NK-92 (cell line): ENCODE results near the gene P2RY8.
"Not testable (repeated sequence)": the region's sequence is repeated elsewhere in the genome, so short reads cannot be mapped to it uniquely, and the experiment has no call there.

Experiments used
- DNase-seq: peaks from one replicate; lab custom pipeline; 2025; ENCODE audit not compliant: unreplicated experiment; lab: John Stamatoyannopoulos, UW

Gene P2RY8

DNA sequence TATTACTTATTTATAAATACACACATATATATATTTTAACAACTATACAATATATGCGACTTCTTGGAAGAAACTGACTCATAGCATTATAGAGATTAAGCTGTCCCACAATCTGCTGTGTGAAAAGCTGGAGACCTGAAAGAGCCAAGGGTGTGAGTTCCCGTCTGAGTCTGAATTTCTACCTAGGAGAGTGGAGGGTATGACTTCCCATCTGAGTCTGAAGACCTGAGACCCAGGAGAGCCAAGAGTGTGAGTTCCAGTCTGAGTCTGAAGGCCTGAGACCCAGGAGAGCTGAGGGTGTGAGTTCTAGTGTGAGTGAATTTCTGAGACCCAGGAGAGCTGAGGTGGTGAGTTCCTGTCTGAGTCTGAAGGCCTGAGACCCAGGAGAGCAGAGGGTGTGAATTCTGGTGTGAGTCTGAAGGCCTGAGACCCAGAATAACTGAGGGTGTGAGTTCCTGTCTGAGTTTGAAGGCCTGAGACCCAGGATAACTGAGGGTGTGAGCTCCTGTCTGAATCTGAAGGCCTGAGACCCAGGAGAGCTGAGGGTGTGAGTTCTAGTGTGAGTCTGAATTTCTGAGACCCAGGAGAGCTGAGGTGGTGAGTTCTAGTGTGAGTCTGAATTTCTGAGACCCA, 8.9 kb upstream of the P2RY8 start:
- DNase-seq, result no peak

DNA sequence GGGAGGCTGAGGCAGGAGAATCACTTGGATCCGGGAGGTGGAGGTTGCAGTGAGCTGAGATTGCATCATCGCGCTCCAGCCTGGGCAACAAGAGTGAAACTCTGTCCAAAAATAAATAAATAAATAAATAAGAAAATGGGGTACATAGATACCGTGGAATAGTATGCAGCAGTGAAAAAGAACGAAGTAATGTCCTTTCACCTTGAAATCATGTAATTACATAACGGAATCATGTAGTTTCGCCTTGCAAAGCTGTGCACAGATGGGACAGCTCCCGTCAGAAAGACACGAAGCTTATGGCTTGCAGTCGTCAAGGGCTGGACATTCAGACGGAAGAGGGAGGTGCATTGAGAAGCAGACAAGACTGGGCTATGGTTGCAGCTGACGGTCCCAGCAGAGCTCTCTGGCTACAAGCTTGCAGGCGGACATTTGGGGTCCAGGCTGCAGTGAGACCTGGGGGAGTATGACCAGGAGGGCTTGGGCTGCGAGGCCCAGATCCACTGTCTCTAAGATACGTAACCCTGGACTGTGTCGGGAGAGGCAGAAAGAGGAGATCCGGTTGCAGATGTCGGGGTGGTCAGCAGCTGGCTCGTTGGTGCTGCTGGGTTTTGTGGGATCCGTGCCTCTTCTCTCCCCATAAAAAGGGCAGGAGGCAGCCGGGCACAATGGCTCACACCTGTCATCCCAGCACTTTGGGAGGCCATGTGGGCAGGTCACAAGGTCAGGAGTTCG, 6.2 kb upstream of the P2RY8 start:
- DNase-seq, result no peak

DNA sequence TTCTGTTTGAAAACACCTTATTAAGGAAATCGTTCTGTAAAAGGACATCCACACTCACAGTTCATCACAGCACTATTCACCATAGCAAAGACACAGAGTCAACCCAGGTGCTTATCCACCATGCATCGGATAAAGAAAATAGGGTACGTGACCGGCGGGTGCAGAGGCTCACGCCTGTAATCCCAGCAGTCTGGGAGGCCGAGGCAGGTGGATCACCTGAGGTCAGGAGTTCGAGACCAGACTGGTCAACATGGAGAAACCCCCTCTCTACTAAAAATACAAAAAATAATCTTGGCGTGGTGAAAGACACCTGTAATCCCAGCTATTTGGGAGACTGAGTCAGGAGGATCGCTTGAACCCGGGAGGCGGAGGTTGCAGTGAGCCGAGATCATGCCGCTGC, 2.2 kb upstream of the P2RY8 start:
- DNase-seq, result not testable (repeated sequence)

DNA sequence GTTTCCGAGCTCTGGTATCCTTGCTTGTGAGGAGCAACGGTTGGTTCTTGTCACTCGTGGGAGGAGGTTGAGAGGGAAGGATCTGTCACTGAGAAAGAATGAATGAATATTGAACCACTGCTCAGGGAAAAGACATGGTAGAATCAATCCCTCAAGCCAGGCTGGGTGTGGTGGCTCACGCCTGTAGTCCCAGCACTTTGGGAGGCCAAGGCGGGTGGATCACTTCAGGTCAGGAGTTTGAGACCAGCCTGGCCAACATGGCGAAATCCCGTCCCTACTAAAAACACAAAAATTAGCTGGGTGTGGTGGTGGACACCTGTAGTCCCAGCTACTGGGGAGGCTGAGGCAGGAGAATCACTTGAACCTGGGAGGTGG, 718 bp upstream of the P2RY8 start:
- DNase-seq, result not testable (repeated sequence)

DNA sequence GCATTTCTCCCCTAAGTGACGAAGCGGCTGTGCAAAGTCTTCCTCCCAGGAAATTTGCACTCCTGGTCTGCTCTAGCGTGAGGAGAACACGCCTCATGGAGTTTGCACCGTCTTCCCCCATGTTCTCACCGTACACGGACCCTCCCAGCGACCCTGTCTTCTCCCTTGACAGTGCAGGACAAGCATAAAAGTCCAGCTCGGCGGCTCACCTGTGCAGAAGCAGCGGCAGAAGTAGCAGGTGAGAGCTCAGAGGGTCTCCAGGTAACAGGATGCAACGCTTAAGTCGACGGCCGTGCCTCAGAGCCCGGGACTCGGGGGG, 314 bp downstream of the P2RY8 start:
- DNase-seq, result no peak

DNA sequence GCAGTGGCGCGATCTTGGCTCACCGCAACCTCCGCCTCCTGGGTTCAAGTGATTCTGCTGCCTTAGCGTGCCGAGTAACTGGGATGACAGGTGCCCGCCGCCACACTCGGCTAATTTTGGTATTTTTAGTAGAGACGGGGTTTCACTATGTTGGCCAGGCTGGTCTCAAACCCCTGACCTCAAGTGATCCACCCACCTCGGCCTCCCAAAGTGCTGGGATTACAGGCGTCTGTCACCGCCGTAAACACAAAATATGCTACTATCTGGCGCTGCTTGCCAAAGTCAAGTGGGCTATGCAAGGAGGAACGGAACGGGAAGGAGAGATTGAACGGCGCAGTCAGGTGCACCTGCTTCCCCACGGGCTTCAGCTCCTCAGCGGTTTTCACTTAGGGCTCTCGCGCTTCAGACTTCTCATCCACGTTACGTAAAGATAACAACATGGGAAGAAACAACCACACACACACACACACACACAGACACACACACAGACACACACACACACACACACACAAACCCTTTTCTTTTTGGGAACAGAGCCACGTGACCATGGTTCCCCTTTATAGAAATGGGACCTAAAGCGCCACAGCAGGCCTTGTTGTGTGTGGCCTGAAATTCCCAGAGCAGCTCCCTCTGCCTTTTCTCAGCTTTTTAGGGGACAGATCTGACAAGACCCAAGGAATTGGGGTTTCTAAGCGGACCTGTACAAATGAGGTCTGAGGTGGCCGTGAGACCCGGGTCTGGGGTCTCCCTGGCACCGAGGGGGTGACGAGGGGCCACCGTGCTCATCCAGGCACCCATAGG, 1.5 kb downstream of the P2RY8 start:
- DNase-seq, result no peak

DNA sequence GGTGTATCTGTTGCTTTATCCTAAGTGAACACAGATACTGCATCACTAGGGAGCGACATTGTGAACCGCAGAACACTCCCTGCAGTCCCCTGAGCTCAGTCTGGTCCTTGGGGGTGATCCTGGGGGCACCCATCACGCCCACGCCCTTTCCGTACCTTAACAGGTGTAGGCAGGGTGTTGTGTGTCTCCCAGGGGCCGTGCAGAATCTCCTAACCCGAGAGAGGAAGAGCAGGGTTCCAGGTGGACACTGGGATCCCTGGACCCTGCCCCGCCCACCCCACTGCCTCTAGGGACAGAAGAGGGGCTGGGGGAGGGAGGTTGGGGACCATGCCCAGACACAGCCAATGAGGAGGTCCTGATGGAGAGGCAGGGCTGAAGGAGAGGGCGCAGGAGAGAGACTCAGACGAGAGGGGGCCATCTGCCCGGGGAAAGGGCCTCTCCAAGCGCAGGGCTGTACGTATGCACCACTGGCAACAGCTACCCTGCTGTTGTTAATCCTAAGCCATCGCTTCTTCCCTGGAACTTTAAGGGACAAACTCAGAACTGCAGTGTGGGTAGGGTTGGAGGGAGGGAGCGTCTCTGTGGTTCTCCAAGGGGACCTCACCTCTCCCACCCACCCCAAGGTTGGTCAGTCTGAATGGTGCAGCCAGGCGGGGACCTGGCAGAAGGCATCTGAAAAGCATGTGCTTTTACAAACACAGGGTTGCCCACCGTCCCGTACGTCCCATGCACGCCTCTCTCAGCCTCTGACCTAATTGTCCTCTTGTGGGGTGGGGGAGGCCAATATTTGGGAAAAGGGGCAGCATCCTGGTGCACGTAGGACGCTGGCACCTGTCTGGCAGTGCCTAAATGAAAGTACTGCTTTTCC, 2.5 kb downstream of the P2RY8 start:
- no peak for DNase-seq

DNA sequence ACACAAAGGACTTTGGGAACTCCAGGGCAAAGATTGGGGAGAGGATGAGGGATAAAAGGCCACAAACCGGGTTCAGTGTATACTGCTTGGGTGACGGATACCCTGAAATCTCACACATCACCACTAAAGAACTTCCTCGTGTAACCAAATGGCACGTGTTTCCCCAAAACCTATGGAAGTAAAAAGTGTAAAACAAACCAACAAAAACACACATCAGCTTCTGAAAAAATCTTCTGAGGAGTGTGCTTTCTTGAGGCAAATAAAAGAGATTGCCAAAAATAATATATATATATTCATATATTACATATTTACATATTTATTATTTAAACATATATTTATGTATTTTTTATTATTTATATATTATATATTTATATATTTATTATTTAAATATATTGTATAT, 3.9 kb downstream of the P2RY8 start:
- no peak for DNase-seq

DNA sequence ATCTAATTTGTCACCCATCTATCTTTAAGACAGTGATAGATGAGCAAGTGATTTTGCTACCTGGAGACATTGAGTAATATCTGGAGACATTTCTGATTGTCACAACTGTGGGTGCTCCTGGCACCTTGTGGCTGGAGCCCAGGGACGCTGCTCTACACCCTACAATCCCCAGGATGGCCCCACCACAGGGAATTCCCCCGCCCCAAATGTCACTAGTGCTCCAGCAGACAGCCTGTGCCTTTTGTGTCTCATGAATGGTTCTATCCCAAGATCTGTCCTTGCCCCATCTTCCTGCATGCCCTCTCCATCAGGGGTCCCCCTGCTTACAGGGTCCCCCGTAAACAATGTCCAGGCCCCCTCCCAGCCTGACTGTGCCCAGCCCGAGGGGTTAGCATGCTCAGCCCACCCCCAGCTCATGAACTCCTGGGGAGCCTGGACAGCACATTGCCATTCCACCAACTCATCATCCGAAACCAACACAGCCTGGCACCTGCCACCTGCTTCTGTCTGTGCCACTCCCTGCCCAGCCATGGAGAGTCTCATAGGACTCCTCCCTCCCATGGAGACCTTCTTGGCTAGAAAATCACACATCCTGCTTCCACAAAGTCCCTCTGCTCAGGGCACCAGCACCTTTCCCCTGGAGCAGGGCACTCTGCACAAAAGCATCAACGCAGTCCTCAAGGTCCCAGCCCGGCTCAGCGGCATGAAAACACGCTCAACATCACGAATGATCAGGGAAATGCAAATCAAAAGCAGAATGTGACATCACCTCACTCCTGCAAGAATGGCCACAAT, 5.7 kb downstream of the P2RY8 start:
- no peak for DNase-seq

DNA sequence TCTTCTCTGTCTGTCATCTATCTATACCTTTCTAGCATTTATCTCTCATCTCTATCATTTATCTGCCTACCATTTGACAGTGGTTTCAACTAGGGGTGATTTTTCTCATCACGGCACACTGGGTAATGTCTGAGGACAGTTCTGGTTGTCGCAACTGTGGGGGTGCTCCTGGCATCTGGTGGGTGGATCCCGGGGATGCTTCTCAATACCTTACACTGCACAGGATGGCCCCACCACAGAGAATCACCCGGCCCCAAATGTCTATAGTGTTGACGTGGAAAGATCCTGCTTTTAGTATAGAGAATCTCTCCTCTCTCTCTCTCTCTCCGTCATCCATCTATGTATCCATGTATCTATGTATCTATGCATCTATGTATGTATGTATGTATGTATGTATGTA, 7.2 kb downstream of the P2RY8 start:
- no peak for DNase-seq

DNA sequence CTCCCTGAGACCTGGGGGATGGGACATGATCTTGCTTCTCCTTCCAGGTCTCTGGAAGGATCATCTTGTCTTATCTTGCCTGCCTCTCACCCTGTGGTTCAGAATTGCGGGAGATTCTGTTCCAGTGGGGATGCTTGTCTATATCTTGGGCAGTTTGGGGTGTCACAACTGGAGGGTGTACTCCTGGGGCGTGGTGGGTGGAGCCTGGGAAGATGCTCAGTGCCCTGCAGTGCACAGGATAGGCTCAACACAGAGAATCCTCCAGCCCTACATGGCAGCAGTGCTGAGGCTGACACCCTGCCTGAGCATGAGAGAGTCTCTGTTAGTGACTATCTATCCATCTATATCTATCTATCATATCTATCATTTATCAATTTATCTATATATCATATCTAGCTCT, 7.7 kb downstream of the P2RY8 start:
- no peak for DNase-seq

DNA sequence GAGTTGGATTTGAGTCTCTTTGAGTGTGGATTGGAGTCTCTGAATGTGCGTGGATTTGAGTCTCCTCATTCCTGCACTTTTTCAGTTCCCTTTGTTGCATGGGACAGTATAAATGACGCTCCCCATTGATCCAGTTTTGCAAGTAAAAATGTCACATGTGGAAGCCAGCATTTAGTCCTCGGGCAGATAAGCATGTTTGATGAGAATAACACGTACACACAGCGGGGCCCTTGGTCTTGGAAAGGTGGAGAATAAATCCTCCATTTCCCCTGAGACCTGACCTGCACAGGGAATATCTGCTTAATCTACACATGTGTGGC, 8.1 kb downstream of the P2RY8 start:
- no peak for DNase-seq

DNA sequence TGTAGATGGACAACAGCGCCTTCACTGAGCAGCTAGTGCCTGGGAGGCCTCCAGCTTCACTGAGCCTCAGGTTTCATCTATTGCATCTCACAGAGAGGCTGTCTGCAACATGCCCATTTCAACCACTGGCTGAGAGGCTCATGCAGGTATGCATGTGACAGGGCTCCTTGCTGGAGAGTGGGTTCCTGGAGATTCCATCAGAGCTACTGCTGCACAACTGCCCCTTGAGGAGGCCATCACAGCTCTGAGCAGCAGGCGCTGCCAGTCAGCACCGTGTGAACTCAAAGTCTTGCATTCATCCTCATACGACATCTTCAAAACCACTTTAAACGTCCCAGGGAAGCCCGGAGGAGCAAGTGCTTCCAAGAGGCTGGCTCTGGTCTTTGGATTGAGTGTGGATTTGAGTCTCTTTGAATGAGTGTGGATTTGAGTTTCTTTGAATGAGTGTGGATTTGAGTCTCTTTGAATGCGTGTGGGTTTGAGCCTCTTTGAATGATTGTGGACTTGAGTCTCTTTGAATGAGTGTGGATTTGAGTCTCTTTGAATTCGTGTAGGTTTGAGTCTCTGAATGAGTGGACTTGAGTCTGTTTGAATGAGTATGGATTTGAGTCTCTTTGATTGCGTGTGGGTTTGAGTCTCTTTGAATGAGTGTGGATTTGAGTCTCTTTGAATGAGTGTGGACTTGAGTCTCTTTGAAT, 8.7 kb downstream of the P2RY8 start:
- DNase-seq, result no peak

DNA sequence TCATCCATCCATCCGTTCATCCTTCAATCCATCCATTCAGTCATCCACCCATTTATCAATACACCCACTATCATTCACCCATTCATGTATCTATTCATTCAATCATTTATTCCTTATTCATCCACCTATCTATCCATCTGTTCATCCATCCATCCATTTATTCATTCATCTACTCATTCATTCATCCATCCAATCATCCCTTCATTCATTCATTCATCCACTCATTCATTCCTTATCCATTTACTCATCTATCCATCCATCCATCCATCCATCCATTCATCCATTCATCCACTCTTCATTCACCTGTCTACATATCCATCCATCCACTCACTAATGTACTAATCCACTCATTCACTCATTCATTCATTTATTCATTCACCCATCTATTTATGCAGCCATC, 9.5 kb downstream of the P2RY8 start:
- DNase-seq, result no peak

DNA sequence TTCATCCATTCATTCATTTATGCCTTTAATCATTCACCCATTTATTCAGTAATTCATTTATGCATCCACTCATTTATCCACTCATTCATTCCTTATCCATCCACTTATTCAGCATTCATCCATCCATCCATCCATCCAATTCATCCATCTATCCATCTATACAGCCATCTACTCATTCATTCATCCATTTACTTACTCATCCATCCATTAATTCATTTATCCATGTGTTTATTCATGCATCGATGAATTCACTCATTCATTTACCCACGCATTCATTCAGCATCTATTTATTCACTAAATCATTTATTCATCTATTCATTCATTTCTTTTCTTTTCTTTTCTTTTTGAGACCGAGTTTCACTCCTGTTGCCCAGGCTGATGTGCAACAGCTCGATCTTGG, 10.4 kb downstream of the P2RY8 start:
- DNase-seq, result no peak

DNA sequence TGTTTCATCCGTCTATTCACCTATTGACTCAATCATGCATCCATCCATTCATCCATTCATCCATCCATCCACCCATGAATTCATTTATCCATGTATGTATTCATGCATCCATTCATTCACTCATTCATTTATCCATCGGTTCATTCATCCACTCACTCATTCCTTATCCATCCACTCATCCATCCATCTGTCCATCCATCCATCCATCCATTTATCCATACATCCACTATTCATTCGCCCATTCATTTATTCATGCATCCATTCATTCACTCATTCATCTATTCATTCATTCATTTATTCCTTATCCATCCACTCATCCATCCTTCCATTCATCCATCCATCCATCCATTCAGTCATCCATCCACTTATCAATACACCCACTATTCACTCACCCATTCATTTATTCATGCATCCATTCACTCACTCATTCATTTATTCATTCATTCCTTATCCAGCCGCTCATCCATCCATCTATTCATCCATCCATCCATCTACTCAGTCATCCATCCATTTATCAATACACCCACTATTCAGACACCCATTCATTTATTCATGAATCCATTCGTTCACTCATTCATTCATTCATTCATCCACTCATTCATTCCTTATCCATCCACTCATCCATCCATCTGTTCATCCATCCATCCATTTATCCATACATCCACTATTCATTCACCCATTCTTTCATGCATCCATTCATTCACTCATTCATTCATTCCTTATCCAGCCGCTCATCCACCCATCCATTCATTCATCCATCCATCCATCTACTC, 11.2 kb downstream of the P2RY8 start:
- DNase-seq, result no peak

DNA sequence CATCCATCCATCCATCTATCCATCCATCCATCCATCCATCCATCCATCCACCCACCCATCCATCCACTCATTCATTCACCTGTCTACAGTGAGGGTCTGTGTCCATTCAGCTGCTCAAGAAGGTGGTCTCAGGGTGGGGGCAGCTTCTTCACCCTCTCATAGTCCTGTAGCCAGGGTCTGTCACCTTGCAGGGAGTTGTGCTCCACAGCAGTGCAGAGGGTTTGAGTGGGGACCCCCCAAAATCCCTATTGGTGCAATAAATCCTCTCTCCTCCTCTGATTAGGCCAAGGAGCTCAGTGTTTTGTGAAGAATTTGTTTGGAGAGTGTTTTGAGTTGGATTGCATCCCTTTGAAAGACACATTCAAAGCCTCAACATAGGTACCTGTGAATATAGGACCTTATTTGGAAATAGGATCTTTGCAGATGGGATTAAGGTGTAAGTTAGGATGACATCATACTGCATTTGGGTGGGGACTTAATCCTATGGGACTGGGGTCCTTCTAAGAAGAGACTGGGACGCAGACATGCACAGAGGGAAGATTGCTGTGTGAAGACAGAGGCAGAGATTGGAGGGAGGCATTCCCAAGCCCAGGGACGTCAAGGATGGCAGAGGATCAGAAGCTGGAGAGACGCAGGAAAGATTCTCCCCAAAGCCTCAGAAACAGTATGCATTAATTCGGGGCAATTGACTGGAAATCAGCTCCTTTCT, 12.0 kb downstream of the P2RY8 start:
- DNase-seq, result no peak

DNA sequence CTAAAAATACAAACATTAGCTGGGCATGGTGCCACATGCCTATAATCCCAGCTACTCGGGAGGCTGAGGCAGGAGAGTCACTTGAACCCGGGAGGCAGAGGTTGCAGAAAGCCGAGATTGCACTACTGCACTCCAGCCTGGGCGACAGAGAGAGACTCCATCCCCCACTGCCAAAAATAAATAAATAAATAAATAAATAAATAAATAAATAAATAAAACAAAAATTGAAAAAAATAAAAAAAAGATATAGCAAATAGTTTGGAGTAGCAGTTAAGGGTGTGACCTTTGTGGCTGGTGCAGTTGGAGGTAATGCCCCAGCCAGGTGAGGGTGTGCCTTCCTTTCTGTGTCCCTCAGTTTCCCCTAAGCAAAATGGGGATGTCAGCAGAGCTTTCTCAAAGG, 14.1 kb downstream of the P2RY8 start:
- DNase-seq, result not testable (repeated sequence)

DNA sequence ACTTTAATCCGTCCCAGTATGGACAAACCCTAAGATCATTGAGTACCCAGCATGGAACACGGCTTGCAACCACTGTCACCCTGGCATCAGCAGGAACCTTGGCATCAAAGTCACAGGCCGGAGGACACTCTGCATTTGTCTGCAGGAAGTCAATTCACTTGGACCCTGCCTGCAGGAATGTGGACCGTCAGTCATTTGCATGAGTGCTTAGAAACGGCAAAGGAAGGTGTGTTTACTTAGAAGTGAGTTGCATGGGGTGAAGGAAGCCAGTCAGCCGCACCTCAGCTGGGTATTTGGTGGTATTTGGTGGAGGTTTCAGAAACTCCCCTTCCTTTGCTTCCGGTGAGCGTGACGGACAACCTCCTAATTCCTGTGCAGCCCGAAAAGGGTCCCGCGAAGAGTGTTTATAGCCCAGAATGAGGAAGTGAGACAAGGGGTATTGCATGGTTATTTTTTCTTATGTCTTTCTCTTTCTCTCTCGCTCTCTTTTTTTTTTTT, 15.5 kb downstream of the P2RY8 start:
- DNase-seq, result no peak
